Retinal pigment epithelial cell (primary cell): ENCODE measurements around the gene MYH7B.

Source experiments
- DNase-seq: peaks from one replicate; pipeline ENCODE4 v3.0.0-alpha.2; 2010; ENCODE audit warnings: low read depth
- H3K4me3 ChIP-seq: 2 replicates; pipeline ENCODE4 v1.5.1; 2011; ENCODE audit warnings: mild to moderate bottlenecking, low read length, control low read depth, moderate library complexity
- TF ChIP-seq, protein P1 (sequence below): conservative IDR thresholded peaks from 2 replicates; pipeline ENCODE4 v1.5.1; 2011; ENCODE audit warnings: low read depth, low read length, control low read depth, inconsistent platforms

The MYH7B gene

DNA sequence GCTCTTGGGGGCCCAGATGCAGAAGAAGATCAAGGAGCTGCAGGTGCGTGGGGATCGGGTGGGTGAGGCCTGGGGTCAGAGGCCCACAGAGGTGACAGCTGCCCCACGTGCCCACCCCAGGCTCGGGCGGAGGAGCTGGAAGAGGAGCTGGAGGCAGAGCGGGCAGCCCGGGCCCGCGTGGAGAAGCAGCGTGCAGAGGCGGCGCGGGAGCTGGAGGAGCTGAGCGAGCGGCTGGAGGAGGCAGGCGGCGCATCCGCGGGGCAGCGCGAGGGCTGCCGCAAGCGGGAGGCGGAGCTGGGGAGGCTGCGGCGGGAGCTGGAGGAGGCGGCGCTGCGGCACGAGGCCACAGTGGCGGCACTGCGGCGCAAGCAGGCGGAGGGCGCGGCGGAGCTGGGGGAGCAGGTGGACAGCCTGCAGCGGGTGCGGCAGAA, 41.5 kb downstream of the MYH7B start:
- peak; percentile 12 for DNase-seq
- TF ChIP-seq, protein P1, sequence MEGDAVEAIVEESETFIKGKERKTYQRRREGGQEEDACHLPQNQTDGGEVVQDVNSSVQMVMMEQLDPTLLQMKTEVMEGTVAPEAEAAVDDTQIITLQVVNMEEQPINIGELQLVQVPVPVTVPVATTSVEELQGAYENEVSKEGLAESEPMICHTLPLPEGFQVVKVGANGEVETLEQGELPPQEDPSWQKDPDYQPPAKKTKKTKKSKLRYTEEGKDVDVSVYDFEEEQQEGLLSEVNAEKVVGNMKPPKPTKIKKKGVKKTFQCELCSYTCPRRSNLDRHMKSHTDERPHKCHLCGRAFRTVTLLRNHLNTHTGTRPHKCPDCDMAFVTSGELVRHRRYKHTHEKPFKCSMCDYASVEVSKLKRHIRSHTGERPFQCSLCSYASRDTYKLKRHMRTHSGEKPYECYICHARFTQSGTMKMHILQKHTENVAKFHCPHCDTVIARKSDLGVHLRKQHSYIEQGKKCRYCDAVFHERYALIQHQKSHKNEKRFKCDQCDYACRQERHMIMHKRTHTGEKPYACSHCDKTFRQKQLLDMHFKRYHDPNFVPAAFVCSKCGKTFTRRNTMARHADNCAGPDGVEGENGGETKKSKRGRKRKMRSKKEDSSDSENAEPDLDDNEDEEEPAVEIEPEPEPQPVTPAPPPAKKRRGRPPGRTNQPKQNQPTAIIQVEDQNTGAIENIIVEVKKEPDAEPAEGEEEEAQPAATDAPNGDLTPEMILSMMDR = no peak

DNA sequence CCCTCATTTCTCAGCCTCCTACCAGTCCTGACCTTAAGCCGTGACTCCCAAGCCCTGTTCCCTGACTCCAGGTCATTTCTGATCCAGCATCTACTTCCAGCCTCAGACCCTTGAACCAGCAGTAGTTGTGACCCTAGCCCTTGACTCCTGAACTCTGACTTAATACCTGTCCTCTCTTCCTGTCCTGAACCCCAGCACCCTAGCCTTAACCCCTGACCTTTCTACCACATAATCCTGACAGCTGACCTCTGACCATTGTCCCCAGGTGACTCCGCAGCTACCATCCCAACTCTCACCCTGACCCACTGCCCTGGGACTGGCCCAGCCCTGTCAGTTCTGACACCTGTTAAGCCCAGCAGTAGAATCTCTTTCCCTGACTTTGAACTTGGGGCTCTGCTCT, 42.1 kb downstream of the MYH7B start:
- no peak overlapping the region for H3K4me3 ChIP-seq
- no peak for DNase-seq
- TF ChIP-seq, protein P1 = no peak

More for the DNA sequence above, 41.5 kb downstream of the MYH7B start:
- no peak overlapping the region for H3K4me3 ChIP-seq

DNA sequence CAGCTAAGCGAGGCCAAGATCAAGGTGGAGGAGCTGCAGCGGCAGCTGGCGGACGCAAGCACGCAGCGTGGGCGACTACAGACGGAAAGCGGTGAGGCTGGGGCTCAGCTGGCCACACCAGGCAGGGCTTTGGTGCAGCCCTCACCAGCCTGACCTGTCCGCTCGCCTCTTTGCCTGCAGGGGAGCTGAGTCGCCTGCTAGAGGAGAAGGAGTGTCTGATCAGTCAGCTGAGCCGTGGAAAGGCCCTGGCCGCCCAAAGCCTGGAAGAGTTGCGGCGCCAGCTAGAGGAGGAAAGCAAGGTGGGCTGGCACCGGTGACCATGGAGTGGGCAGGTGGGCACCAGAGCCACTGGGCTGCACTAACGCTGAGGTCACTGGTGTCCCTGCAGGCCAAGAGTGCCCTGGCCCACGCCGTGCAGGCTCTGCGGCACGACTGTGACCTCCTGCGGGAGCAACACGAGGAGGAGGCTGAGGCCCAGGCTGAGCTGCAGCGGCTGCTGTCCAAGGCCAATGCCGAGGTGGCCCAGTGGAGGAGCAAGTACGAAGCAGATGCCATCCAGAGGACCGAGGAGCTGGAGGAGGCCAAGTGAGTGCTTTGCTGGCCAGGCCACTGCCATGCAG, 42.8 kb downstream of the MYH7B start:
- TF ChIP-seq, protein P1 = no peak
- H3K4me3 ChIP-seq = no peak overlapping the region
- DNase-seq = no peak

DNA sequence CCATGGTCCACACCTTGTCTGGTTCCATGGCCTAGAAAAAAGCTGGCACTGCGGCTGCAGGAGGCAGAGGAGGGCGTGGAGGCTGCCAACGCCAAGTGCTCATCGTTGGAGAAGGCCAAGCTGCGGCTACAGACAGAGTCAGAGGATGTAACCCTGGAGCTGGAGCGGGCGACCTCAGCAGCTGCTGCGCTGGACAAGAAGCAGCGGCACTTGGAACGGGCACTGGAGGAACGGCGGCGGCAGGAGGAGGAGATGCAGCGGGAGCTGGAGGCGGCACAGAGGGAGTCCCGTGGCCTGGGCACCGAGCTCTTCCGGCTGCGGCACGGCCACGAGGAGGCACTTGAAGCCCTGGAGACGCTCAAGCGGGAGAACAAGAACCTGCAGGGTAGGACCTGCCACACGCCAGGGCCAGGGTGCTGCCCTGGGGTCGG, 43.4 kb downstream of the MYH7B start:
- TF ChIP-seq, protein P1 = no peak
- DNase-seq = no peak
- no peak overlapping the region for H3K4me3 ChIP-seq

DNA sequence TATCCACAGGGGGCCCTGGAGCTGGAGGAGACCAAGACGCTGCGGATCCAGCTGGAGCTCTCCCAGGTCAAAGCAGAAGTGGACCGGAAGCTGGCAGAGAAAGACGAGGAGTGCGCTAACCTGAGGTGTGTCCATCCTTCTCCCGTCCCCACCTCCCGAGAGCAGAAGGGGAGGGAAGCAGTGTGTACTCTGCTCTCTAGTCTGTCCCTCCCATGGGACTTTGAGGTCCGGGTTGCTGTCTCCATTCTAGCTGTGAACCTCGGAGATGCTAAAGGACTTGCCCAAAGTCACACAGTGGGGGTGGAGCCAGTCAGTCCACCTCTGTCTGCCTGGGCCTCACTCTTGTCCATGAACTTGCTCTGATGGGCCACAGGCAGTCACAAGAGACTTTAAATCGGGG, 44.1 kb downstream of the MYH7B start:
- H3K4me3 ChIP-seq = no peak overlapping the region
- no peak for DNase-seq
- TF ChIP-seq, protein P1 = no peak

DNA sequence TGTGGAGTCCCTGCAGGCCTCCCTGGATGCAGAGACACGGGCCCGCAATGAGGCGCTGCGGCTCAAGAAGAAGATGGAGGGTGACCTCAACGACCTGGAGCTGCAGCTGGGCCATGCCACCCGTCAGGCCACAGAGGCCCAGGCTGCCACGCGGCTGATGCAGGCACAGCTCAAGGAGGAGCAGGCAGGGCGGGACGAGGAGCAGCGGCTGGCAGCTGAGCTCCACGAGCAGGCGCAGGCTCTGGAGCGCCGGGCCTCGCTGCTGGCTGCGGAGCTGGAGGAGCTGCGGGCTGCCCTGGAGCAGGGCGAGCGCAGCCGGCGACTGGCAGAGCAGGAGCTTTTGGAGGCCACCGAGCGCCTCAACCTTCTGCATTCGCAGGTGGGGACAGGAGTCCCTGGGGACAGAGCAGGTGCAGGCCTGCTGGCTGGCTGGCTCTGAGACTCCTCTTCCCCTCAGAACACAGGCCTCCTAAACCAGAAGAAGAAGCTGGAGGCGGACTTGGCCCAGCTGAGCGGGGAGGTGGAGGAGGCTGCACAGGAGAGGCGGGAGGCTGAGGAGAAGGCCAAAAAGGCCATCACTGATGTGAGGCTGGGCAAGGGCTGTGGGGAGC, 44.7 kb downstream of the MYH7B start:
- TF ChIP-seq, protein P1 = no peak
- no peak for DNase-seq
- no peak overlapping the region for H3K4me3 ChIP-seq

DNA sequence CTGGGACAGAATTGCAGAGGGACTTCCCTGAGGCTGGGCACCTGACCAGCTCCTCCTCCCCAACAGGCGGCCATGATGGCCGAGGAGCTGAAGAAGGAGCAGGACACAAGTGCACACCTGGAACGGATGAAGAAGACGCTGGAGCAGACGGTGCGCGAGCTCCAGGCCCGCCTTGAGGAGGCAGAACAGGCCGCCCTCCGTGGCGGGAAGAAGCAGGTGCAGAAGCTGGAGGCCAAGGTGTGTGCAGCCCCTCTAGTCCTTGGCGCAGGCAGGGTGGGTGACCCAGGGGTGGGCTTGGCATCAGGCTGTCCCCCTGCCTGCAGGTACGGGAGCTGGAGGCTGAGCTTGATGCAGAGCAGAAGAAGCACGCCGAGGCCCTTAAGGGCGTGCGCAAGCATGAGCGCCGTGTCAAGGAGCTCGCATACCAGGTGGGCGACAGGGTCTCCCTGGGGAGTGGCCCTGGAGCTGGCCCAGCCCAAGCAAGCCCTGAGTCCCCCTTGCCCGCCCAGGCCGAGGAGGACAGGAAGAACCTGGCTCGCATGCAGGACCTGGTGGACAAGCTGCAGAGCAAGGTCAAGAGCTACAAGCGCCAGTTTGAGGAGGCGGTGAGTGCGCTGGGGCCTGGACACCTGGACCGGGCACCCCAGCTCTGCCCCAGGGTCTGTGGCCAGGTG, 45.4 kb downstream of the MYH7B start:
- TF ChIP-seq, protein P1 = no peak
- no peak for DNase-seq
- H3K4me3 ChIP-seq = no peak overlapping the region
